HG02642 (cell line): ENCODE measurements around the gene HRH1.

ENCODE experiments used
- ATAC-seq: cut with Tn5 transposase; IDR thresholded peaks from one replicate; pipeline ENCODE4 v1.9.1; 2021; ENCODE audit warnings: mild to moderate bottlenecking; ENCODE audit not compliant: unreplicated experiment, poor library complexity

HRH1 gene

GRCh38 chr3:11302444-11302843, 148.2 kb downstream of the HRH1 start:
- no peak for ATAC-seq

DNA sequence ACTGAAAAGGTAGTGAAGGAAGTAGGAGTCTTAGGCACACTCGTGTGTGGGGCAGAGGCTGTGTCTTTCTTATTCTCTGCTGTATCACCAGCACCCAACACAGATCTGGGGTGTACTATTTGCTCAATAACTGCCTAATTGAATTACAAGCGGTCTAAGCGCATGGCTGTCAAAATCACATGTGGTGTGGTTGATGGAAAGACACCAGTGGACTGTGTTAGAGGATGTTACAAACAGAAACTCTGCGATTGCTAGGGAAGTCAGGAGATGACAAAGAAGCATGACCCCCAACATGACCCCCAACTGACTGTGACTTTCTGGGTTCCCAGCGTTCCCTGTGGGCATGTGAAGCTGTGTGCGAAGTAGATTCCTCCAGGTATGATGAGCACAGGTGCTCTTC, 149.9 kb downstream of the HRH1 start:
- no peak for ATAC-seq

DNA sequence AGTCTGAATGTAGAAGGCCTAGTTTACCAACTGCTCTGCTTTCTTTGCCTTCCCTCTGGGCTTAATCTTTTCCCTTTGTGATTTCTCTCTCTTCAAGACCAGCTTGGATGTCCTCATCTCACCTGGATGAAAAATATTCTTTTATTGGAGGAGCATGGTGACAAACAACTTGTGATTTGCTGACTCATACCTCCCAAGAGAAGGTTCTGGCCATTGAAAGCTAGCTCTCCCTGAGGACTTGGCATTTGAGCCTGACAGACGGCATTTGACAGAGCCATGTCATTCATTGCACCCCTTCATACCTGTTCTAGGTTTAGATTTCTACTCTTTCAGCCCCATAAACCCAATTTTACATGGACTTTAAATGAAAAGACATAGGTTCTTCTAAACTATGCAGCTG, 151.2 kb downstream of the HRH1 start:
- no peak for ATAC-seq

GRCh38 chr3:11306817-11307589, 152.7 kb downstream of the HRH1 start:
- ATAC-seq: no peak

DNA sequence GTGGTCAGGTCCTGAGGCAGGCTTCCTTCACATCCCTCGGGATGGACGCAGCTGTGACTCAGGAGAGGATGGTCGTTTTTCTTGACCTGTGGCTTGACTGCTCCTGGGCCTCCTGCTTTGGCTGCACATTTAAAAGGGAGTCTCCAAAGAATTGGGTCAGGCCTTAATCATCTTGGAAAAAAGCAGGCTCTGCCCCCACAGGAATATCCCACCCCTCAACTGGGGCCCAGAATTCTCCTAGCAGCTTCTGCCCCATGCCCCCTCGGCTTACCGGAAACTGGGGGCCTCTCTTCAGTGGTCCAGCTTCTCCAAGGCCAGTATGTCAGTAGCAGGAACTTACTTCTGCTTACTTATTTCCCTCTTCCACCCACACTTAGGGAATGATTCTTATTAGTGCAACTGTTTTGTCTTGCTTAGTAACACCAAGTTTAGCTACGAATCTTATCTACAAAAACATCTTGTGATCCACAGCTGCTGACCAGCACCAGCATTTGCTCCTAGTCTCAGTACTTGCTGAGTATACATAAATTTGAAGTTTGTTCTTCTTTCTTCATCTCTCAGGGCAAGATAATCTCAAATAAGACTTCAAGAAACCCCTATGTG, 153.6 kb downstream of the HRH1 start:
- ATAC-seq: no peak

DNA sequence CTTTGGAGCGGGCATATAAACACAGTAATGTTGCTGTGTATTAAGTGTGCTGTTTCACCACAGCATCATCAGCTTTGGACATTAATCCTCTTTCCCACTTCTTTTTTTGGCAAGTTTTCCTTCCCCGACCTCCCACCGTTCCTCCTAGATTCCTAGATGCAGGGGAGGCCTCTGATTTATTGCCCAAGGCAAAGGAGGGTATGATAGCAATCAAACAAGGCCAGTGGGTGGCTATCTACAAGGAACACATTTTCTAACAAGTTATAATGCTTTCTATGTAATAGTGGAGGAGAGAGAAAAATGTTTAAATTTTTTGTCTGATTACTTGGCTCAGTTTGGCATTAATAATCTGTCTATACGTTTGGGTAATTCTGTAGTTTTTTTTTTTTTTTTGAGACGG, 156.0 kb downstream of the HRH1 start:
- no peak for ATAC-seq

GRCh38 chr3:11312166-11312565, 157.9 kb downstream of the HRH1 start:
- ATAC-seq: no peak
